Measurements from ENCODE around the gene RETSAT.

The RETSAT gene

DNA sequence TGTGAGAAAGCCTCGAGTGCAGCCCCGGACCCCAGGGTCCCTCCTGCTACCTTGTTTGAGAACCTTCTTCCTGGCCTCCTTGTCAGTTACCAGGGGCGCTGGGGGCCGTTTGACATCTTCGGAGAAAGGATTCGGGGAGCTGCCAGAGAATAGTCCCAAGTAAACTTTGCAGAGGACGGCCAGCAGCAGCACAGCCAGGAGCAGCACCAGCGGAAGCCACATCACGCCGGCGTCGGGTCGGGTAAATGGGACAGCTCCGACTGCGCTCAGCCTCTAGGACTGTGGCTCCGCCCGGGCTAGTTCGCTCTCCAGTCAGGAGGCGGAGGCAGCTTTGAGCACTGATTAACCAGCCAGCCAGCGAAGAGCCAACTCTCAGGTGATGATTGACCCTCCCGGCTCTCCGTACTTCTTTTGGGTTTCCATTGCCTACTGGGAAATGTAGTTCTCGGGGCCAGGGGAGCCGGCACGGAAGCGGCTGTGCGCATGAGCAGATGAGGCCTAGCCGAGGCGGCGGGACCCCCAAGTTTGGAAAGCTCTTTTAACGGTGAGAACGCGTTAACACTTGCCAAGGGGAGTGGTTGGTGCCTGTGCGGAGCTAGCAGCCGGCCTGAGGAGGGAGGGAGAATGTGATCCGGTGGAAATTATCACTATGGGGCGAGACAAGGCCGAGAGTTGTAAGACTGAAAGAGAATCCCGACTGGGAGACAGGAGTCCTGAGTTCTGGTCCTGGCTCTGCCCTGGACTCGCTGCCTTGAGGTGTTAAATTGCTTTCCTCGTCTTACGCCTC, at the start of gene RETSAT, which contains the start of gene ELMOD3:
RETSAT (minus strand) TSS at position 243 of the 787 bp plus-strand sequence; CDS start at position 222, 21 bp downstream.
ELMOD3 (plus strand) TSS at position 484 of the 787 bp plus-strand sequence. CDS start 2,430 bp downstream, outside the sequence.
- peak within 1 kb of the TSS; percentile 79 for H2AFZ ChIP-seq (ENCODE audit: low read depth, low read length, severe bottlenecking)
- no peaks in the 10 kb centered on the region for H3K27me3 ChIP-seq (ENCODE audit: low read length)
- peak within 1 kb of the TSS; percentile 78 for H3K9ac ChIP-seq (ENCODE audit: low read length)
- peaks cover 18% of the 10 kb centered on the region for H3K79me2 ChIP-seq (ENCODE audit: insufficient read depth, low read length)
- peak within 1 kb of the TSS; percentile 94 for H3K4me2 ChIP-seq (ENCODE audit: low read depth, low read length, poor library complexity, severe bottlenecking)
- H3K4me3 ChIP-seq (ENCODE audit: insufficient read depth, low read length, poor library complexity, severe bottlenecking), result peak within 1 kb of the TSS; percentile 83
- H4K20me1 ChIP-seq (ENCODE audit: low read depth, low read length), result no peaks in the 10 kb centered on the region
- peak within 1 kb of the TSS; percentile 23 for H3K27ac ChIP-seq (ENCODE audit: low read depth, low read length)
- H3K9me2 ChIP-seq (replicated peaks; ENCODE audit: insufficient read depth, low read length), result no peaks in the 10 kb centered on the region
- no peaks in the 10 kb centered on the region for H3K9me3 ChIP-seq (ENCODE audit: insufficient read depth, low read length)
- TF ChIP-seq EZH2phosphoT487 (conservative IDR thresholded peaks at IDR 0.05; ENCODE audit: low read length), result no peak
- TF ChIP-seq, protein P1, sequence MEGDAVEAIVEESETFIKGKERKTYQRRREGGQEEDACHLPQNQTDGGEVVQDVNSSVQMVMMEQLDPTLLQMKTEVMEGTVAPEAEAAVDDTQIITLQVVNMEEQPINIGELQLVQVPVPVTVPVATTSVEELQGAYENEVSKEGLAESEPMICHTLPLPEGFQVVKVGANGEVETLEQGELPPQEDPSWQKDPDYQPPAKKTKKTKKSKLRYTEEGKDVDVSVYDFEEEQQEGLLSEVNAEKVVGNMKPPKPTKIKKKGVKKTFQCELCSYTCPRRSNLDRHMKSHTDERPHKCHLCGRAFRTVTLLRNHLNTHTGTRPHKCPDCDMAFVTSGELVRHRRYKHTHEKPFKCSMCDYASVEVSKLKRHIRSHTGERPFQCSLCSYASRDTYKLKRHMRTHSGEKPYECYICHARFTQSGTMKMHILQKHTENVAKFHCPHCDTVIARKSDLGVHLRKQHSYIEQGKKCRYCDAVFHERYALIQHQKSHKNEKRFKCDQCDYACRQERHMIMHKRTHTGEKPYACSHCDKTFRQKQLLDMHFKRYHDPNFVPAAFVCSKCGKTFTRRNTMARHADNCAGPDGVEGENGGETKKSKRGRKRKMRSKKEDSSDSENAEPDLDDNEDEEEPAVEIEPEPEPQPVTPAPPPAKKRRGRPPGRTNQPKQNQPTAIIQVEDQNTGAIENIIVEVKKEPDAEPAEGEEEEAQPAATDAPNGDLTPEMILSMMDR (IDR thresholded peaks at IDR 0.05; ENCODE audit: insufficient read depth, low read length, poor library complexity, severe bottlenecking), result no peak
- H3F3A ChIP-seq (ENCODE audit: insufficient read depth), result no peaks in the 10 kb centered on the region; the same call in 1 of the 2 replicates
- H3K36me3 ChIP-seq (ENCODE audit: low read length), result no peaks in the 10 kb centered on the region

DNA sequence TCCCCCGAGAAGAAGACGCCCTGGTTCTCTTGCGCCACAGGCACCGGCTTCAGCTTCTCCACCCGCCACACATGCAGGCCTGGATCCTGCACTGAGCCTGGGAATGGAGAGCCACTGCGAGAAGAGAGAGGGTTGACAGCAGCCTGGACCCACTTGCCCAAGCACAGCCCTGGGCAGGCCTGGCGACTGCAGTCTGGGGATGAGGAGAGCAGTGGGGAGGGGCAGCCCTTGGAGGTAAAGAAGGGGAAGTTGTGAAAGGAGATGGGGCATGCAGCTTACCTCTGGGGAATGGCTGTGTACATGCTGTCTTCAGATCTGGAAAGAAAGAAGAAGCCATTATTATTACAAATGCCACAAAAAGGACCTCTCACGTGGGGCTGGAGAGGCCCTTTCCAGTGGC, 47.5 kb upstream of the RETSAT start:
- H3K9me2 ChIP-seq (replicated peaks; ENCODE audit: insufficient read depth, low read length), result no peaks in the 10 kb centered on the region
- H4K20me1 ChIP-seq (ENCODE audit: low read depth, low read length), result no peaks in the 10 kb centered on the region
- H3K27me3 ChIP-seq (ENCODE audit: low read length), result no peaks in the 10 kb centered on the region
- H3K79me2 ChIP-seq (ENCODE audit: insufficient read depth, low read length), result no peaks in the 10 kb centered on the region
- no peak overlapping the region for H3K9ac ChIP-seq (ENCODE audit: low read length)
- no peaks in the 10 kb centered on the region for H3K36me3 ChIP-seq (ENCODE audit: low read length)
- no peaks in the 10 kb centered on the region for H3F3A ChIP-seq (ENCODE audit: insufficient read depth)
- H3K27ac ChIP-seq (ENCODE audit: low read depth, low read length), result no peak overlapping the region
- no peak overlapping the region for H3K4me3 ChIP-seq (ENCODE audit: insufficient read depth, low read length, poor library complexity, severe bottlenecking)
- no peak overlapping the region for H2AFZ ChIP-seq (ENCODE audit: low read depth, low read length, severe bottlenecking)
- no peak overlapping the region for H3K4me2 ChIP-seq (ENCODE audit: low read depth, low read length, poor library complexity, severe bottlenecking)
- H3K9me3 ChIP-seq (ENCODE audit: insufficient read depth, low read length), result no peaks in the 10 kb centered on the region
- TF ChIP-seq EZH2phosphoT487 (conservative IDR thresholded peaks at IDR 0.05; ENCODE audit: low read length), result no peak
- TF ChIP-seq, protein P1 (IDR thresholded peaks at IDR 0.05; ENCODE audit: insufficient read depth, low read length, poor library complexity, severe bottlenecking), result no peak

- Histone ChIP-seq H3K9me3 (ENCODE audit: insufficient read depth, low read length) (no peaks in the 10 kb centered on the region), H3F3A (ENCODE audit: insufficient read depth) (no peaks in the 10 kb centered on the region), H2AFZ (ENCODE audit: low read depth, low read length, severe bottlenecking) (no peak overlapping the region), H3K4me3 (ENCODE audit: insufficient read depth, low read length, poor library complexity, severe bottlenecking) (no peak overlapping the region), H3K9ac (ENCODE audit: low read length) (no peak overlapping the region), H3K36me3 (ENCODE audit: low read length) (no peaks in the 10 kb centered on the region), H4K20me1 (ENCODE audit: low read depth, low read length) (no peaks in the 10 kb centered on the region), H3K27ac (ENCODE audit: low read depth, low read length) (no peak overlapping the region), H3K9me2 (replicated peaks; ENCODE audit: insufficient read depth, low read length) (no peaks in the 10 kb centered on the region), H3K79me2 (ENCODE audit: insufficient read depth, low read length) (no peaks in the 10 kb centered on the region), H3K4me2 (ENCODE audit: low read depth, low read length, poor library complexity, severe bottlenecking) (no peak overlapping the region), H3K27me3 (ENCODE audit: low read length) (no peaks in the 10 kb centered on the region)
- TF ChIP-seq, protein P1 (IDR thresholded peaks at IDR 0.05; ENCODE audit: insufficient read depth, low read length, poor library complexity, severe bottlenecking), result no peak
- TF ChIP-seq EZH2phosphoT487 (conservative IDR thresholded peaks at IDR 0.05; ENCODE audit: low read length), result no peak
Measured at GRCh38 chr2:85401464-85401805, 47.1 kb upstream of the RETSAT start.

Measured in SU-DHL-6 (cell line).